Lower leg skin (tissue), 3 donors: ENCODE measurements around the gene EFNA4.

Experiments used
- CTCF ChIP-seq, 3 donors: fragments of 450-650 bp; IDR thresholded peaks; one replicate each; pipeline ENCODE4 v1.5.1; 2016; ENCODE audit warnings: antibody characterized with exemption in 3 of 3, mild to moderate bottlenecking in 3 of 3, moderate library complexity in 2 of 3
- POLR2A ChIP-seq, 2 donors: fragments of 450-650 bp; IDR thresholded peaks; one replicate each; pipeline ENCODE4 v1.6.1; 2016 to 2017; ENCODE audit warnings: antibody characterized with exemption in 2 of 2, mild to moderate bottlenecking in 1 of 2, moderate library complexity in 1 of 2

DNA sequence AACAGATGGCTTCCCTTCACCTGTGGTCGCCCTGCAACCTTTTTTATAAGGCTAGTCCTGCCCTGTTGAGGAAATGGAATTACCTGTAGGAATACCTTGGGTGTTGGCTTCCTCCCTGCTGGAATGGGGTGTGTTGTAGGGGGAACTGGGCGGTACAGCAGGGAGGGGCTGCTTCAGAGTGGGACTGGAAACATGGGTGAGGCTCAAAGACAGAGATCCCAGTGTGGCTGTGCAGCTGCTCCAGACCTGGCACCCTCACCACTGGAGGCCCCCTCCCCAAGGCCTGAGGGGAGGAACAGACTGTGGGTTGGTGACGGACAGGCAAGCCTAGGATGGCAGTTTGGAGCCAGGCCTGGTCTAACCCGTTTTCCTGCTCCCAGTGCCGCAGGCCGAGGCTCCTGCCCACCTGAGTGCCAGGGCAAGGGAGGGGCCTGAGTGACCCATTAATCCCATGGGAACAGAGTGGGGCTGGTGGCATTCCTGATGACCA lies 19.6 kb downstream of the EFNA4 start:
- TF ChIP-seq CTCF (IDR thresholded peaks at IDR 0.05), result no peak
- no peak for TF ChIP-seq POLR2A (IDR thresholded peaks at IDR 0.05)
